Measurements from ENCODE around the gene DISP3.

Gene DISP3, protein sequence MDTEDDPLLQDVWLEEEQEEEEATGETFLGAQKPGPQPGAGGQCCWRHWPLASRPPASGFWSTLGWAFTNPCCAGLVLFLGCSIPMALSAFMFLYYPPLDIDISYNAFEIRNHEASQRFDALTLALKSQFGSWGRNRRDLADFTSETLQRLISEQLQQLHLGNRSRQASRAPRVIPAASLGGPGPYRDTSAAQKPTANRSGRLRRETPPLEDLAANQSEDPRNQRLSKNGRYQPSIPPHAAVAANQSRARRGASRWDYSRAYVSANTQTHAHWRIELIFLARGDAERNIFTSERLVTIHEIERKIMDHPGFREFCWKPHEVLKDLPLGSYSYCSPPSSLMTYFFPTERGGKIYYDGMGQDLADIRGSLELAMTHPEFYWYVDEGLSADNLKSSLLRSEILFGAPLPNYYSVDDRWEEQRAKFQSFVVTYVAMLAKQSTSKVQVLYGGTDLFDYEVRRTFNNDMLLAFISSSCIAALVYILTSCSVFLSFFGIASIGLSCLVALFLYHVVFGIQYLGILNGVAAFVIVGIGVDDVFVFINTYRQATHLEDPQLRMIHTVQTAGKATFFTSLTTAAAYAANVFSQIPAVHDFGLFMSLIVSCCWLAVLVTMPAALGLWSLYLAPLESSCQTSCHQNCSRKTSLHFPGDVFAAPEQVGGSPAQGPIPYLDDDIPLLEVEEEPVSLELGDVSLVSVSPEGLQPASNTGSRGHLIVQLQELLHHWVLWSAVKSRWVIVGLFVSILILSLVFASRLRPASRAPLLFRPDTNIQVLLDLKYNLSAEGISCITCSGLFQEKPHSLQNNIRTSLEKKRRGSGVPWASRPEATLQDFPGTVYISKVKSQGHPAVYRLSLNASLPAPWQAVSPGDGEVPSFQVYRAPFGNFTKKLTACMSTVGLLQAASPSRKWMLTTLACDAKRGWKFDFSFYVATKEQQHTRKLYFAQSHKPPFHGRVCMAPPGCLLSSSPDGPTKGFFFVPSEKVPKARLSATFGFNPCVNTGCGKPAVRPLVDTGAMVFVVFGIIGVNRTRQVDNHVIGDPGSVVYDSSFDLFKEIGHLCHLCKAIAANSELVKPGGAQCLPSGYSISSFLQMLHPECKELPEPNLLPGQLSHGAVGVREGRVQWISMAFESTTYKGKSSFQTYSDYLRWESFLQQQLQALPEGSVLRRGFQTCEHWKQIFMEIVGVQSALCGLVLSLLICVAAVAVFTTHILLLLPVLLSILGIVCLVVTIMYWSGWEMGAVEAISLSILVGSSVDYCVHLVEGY (N-terminal part only)

DNA sequence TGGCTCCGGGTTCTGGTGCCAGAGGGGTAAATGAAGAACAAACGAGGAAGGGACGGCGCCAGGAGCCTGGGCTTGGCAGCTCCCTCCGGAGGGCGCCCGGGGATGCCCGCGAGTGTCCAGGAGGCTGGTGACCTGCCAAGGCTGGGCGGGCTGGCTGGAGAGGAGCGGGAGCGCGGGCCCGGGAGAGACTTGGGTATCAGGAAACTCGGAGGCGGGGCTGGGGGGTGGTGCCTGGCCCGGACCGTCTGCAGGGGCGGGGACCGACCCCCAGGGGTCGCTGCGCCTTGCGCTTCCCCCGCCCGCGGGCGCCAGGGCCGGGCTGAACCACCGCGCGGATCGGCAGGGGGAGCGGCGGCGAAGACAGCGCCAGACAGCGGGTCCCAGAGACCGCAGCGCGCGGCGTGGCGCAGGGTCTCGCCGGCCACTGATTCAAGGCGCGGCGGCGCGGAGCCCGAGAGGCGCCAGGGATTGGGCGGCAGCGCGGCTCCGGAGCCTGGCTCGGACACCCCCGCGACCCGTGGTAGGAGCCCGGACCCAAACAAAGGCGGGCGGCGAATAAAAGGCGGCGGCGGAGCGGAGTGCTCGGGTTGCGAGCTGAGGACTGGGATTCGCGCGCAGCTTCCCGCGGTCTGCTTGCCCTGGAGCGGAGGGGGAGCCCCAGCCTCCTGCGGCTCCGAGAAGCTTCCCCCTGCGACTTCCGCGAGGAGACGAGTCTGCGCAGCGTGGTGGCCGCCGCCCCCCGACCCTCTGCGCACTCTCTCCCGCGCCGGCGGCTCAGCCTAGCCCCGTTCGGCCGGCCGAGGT, at the start of gene DISP3:
Gene DISP3 (plus strand): TSS at position 585 of the 804 bp plus-strand sequence. CDS start 21,838 bp downstream, outside the sequence.
- in situ Hi-C loops (cut with MboI; ENCODE audit: low sequenced_read_pairs): no loop called here

GRCh38 chr1:11429226-11429625, 49.7 kb upstream of the DISP3 start:
- in situ Hi-C loops (cut with MboI; ENCODE audit: low sequenced_read_pairs): no loop called here

GRCh38 chr1:11429935-11430334, 49.0 kb upstream of the DISP3 start:
- in situ Hi-C loops (cut with MboI; ENCODE audit: low sequenced_read_pairs): no loop called here

DNA sequence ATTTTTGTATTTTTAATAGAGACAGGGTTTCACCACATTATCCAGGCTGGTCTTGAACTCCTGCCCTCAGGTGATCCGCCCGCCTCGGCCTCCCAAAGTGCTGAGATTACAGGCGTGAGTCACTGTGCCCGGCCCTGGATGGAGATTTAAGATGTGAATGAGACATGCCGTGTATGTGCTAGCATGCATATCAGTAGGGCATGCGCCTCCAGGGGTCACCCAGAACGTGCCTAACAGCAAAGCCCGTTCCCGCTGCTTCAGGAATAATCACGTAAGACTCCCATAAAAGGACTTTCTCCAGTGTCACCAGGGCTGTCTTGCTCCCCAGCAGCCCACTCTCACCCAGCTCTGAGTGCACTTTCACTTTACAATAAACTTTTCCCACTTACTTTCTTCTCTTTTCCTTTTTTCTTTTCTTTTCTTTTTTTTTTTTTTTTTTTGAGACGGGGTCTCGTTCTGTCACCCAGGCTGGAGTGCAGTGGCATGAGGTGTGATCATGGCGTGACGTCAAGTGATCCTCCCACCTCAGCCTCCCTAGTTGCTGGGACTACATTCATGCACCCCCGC, 46.9 kb upstream of the DISP3 start:
- in situ Hi-C loops (cut with MboI; ENCODE audit: low sequenced_read_pairs): no loop called here

- in situ Hi-C loops (cut with MboI; ENCODE audit: low sequenced_read_pairs): no loop called here
These were observed 46.4 kb upstream of the DISP3 start for GRCh38 chr1:11432526-11432925.

GRCh38 chr1:11434501-11434900, 44.5 kb upstream of the DISP3 start:
- in situ Hi-C loops (cut with MboI; ENCODE audit: low sequenced_read_pairs): no loop called here

DNA sequence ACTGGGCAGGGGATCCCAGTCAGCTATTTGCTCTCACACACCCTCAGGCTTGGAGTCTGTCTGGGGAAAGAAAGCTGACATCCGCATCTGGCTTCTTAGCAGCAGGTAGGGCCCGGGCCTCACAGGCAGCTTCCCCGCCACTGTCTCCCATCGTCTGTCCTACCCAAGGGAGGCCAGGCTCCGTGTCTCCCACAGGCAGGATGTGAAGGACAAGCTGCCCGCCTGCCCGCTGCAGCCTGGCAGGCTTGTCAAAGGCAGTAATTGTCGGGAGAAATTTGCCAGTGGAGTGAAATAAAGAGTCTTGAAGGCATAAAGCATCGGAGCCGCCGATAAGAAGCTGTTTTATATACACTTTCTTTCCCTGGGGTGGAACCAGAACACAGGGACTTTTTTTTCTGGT, 44.0 kb upstream of the DISP3 start:
- in situ Hi-C loops (cut with MboI; ENCODE audit: low sequenced_read_pairs): no loop called here

GRCh38 chr1:11438996-11439395, 40.0 kb upstream of the DISP3 start:
- in situ Hi-C loops (cut with MboI; ENCODE audit: low sequenced_read_pairs): no loop called here

GRCh38 chr1:11441211-11441952, 37.6 kb upstream of the DISP3 start:
- in situ Hi-C loops (cut with MboI; ENCODE audit: low sequenced_read_pairs): no loop called here

DNA sequence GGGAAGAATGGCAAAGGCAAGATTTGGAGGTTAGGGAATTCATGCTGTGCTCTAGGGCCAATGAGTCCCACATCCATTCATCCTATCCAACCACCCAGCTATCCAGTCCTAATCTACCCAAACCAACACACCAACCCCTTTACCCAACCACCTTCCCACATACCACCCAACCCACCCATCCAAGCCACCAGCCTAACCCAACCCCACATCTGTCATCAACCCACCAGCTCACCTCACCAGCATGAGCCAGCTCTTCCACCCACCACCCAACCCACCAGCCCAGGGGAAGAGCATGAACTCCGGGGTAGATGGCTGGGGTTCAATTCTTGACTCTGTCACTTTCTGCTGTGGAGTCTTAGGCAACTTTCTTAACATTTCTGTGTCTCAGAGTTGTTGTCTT, 35.9 kb upstream of the DISP3 start:
- in situ Hi-C loops (cut with MboI; ENCODE audit: low sequenced_read_pairs): no loop called here

- in situ Hi-C loops (cut with MboI; ENCODE audit: low sequenced_read_pairs): no loop called here
These were observed 34.8 kb upstream of the DISP3 start for GRCh38 chr1:11443961-11444658.

DNA sequence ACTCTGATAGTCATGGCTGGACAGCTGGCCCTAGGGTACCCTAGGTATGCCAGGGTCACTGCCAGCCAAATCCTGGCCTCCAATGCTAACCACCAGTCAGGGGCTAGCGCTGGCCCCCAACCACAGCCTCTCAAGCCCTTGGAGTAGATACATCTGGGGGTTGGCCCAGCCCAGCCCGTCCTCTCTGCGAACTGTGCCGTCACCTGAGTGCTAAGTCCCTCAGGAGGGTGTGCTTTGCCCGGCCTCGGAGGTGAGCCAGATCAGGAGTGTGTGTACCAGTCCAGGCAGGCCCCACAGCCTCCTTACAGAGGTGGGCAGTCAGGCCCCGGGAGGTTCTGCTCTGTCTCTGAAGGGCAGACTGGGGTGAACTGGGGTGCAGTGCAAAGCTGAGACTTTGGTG, 34.0 kb upstream of the DISP3 start:
- in situ Hi-C loops (cut with MboI; ENCODE audit: low sequenced_read_pairs): no loop called here

DNA sequence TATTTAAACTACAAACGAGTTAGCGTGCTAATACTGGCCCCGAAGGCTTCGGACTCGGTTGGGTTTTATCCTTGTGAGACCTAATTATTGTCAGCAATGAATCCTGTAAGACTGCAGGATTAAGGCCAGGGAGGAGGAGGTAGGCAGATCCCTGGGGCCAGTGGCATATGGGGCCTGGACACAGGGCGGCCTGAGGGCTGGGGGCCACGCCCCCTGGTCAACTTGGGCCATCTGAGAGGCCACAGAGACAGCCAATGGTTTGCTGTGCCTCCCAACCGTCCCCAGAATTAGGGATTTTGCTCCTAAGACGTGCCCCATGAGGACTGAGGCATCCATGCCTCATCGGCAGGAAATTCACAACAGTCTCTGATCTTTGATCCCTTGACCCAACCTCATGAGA, 31.1 kb upstream of the DISP3 start:
- in situ Hi-C loops (cut with MboI; ENCODE audit: low sequenced_read_pairs): no loop called here

DNA sequence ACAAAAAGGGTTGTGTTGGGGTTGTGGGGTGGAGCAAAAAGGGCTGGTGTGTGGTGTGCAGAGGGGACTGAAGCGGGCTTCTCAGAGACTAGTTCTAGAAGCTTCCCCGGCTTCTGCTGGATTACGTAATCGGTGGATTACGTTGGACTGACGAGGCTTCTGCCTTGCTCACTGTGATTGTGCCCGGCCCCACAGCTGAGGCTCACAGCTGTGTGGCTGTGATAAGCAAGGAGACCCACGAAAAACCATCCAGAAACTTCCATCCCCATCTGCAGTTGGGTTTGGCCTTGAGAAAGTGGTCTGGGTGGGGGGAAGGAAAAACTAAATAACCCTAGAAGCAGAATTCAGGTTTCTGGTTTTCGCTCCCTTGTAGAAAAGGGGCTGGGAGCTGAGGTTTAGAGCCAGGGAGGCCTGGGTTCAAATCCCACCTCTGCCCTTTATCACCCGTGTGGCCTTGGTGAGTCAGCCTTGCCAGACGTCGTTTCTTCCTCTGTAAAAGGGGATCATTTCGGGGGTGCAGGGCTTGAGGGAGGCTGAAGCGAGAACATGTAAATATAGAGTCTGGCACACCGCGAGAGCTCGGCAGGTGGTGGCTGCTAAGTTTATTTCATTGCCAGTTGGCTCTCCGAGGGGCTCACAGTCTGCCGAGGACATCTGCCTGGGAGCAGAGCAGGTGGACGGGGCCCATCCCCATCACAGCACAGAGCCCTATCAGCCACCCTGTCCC, 30.4 kb upstream of the DISP3 start:
- in situ Hi-C loops (cut with MboI; ENCODE audit: low sequenced_read_pairs): no loop called here

- in situ Hi-C loops (cut with MboI; ENCODE audit: low sequenced_read_pairs): no loop called here
These were observed 29.9 kb upstream of the DISP3 start for GRCh38 chr1:11449100-11449403.

- in situ Hi-C loops (cut with MboI; ENCODE audit: low sequenced_read_pairs): no loop called here
These were observed 28.6 kb upstream of the DISP3 start for GRCh38 chr1:11450310-11450709.

DNA sequence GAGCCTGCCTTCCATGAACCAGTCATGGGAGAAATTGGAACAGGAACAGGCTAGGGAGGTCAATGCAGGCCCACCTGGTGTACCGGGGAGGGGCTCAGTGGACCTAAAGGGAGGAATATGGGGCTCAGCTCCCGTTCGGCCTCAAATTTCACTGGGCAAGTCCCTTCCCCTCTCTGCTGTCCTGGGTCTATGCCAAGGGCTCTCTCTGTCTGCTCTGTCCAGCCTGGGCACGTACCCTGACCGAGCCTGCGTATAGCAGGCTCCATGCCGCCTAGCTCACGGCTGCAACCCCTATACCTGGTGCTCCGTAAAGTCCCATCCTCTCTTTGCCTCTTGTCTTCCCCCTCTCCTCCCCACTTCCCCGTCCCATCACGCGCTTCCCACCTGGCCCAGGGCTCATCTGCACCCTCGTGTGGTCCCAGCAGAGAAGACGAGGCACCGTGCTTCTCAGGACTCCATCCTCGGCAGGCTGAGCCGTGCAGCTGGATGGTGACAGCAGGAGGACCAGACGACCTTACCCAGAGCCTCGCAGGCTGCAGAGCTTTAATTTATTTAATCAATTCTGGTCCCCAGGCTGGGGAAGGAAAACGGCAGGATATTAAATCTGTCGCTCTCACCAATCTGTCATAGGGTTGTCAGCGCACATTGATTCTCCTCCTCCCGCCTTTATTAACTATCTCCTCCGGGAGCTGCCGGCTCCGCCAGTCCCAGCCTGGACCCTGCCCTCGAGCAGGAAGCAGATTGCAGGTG, 25.0 kb upstream of the DISP3 start:
- in situ Hi-C loops (cut with MboI; ENCODE audit: low sequenced_read_pairs): no loop called here
